OCI-LY3 (cell line): Measurements from ENCODE around the gene ESRRA.

Experiments
- CTCF ChIP-seq: fragments of 200-600, 300-600 bp; sonication (generic); IDR thresholded peaks from 2 replicates; pipeline ENCODE4 v1.5.1; 2014; ENCODE audit warnings: antibody characterized with exemption, low read length, low read depth
- EZH2phosphoT487 ChIP-seq: fragments of 200-600 bp; shearing (Covaris generic); IDR thresholded peaks from 2 replicates; pipeline ENCODE4 v1.6.1; 2018; ENCODE audit warnings: antibody characterized with exemption, mixed run types, low read depth

GRCh38 chr11:64313491-64314145 lies 8.3 kb downstream of the ESRRA start:
- TF ChIP-seq CTCF, result no peak
- no peak for TF ChIP-seq EZH2phosphoT487
